NCI-H2029 treated with DMSO at 0.1 percent for 48 hours (cell line): ENCODE measurements around the gene ACTG2.

Experiments
- DNase-seq: peaks from one replicate; lab custom pipeline; 2025; lab: John Stamatoyannopoulos, UW

ACTG2 gene

DNA sequence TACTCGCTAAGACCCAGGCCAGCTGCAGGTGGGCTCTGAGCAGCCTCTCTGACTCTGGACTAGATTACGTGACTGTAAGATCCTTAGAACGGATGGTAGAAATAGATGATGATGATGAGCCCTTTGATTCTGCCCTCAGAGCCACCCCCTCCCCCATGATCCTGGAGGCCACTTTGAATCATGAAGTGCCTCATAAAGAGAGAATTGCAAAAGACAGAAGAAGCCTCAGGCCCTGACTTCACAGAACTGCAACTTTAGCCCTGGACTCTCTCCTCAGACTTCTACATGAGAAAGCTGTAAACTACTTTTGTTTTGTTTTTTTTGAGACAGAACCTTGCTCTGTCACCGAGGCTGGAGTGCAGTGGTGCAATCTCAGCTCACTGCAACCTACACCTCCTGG is 76.5 kb downstream of the ACTG2 start:
- DNase-seq, result no peak
